Adipocyte (in vitro differentiated cells): ENCODE data around the gene TMSB4X.
"Not testable (repeated sequence)": the region's sequence is repeated elsewhere in the genome, so short reads cannot be mapped to it uniquely, and the experiment has no call there.

Source experiments
- DNase-seq: peaks from one replicate; pipeline ENCODE4 v3.0.0-alpha.2; 2015; ENCODE audit warnings: low read depth
- H3K27me3 ChIP-seq: replicated peaks from 2 replicates; pipeline ENCODE4 v1.7.0; 2013; ENCODE audit warnings: mild to moderate bottlenecking, low read length, moderate library complexity; ENCODE audit not compliant: control insufficient read depth, insufficient read depth
- H3K36me3 ChIP-seq: 2 replicates; pipeline ENCODE4 v1.7.0; 2013; ENCODE audit warnings: low read length, mild to moderate bottlenecking, moderate library complexity; ENCODE audit not compliant: control insufficient read depth, insufficient read depth, severe bottlenecking
- H3K4me1 ChIP-seq: 2 replicates; pipeline ENCODE4 v1.7.0; 2013; ENCODE audit warnings: mild to moderate bottlenecking, low read length, moderate library complexity; ENCODE audit not compliant: control insufficient read depth, insufficient read depth
- H3K4me3 ChIP-seq: 2 replicates; pipeline ENCODE4 v1.7.0; 2013; ENCODE audit warnings: mild to moderate bottlenecking, low read length, moderate library complexity
- H3K9ac ChIP-seq: 2 replicates; pipeline ENCODE4 v1.7.0; 2013; ENCODE audit warnings: mild to moderate bottlenecking, low read length, moderate library complexity
- H3K9me3 ChIP-seq: 2 replicates; pipeline ENCODE4 v1.7.0; 2013; ENCODE audit warnings: mild to moderate bottlenecking, low read length, moderate library complexity; ENCODE audit not compliant: control insufficient read depth

TMSB4X gene

GRCh38 chrX:12970691-12971202 lies 4.2 kb upstream of the TMSB4X start:
- no peak for DNase-seq
- Histone ChIP-seq H3K4me3 (peak overlapping the region; percentile 42), H3K9ac (peak overlapping the region; percentile 65), H3K9me3 (no peaks in the 10 kb centered on the region), H3K27me3 (no peaks in the 10 kb centered on the region), H3K36me3 (no peaks in the 10 kb centered on the region), H3K4me1 (peaks cover 23% of the 10 kb centered on the region)

GRCh38 chrX:12971282-12972003 lies 3.5 kb upstream of the TMSB4X start:
- Histone ChIP-seq H3K9me3 (no peaks in the 10 kb centered on the region), H3K27me3 (no peaks in the 10 kb centered on the region), H3K4me1 (peaks cover 23% of the 10 kb centered on the region), H3K4me3 (no peak overlapping the region), H3K9ac (peak overlapping the region; percentile 65), H3K36me3 (no peaks in the 10 kb centered on the region)
- DNase-seq = no peak

- Histone ChIP-seq H3K9me3 (no peaks in the 10 kb centered on the region), H3K36me3 (peaks cover under 1% of the 10 kb centered on the region), H3K4me1 (peaks cover 23% of the 10 kb centered on the region), H3K9ac (peak overlapping the region; percentile 49), H3K4me3 (no peak overlapping the region), H3K27me3 (peaks cover under 1% of the 10 kb centered on the region)
- no peak for DNase-seq
These were observed 2.7 kb upstream of the TMSB4X start for GRCh38 chrX:12972243-12972642.

DNA sequence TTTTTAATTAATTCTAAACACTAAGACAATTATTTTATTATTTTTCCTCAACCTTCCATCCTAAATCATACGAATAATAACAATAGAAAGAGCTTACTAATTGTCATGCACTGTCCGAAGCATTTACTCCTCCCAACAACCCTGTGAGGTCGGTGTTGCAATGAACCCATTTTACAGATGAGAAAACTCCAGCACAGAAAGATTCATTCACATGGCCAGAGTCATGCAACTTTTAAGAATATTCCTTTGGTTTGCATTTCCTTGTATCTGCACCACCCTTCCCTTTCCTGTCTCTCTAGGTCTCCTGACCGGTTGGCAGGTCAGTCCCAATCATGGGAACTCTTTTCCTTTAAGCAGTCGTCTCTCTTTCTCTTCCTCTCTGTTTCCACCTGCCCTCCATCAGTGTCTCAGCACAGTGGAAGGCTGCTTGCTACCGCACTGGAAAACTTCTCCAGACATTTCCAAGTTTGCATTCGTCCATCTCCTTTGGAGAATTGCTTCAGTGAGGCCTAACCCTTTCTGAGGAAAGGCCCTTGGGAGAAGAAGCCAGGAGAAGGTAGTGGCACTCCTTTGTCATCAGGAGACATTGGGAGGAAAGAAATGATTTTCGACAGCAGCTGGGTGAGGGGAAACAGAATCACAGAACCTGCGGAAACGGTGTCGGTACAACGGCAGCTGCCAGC lies 1.9 kb upstream of the TMSB4X start:
- H3K4me3 ChIP-seq = no peak overlapping the region
- peaks cover 6% of the 10 kb centered on the region for H3K36me3 ChIP-seq
- H3K27me3 ChIP-seq = peaks cover 3% of the 10 kb centered on the region
- H3K9me3 ChIP-seq = no peaks in the 10 kb centered on the region
- H3K9ac ChIP-seq = no peak overlapping the region
- peaks cover 23% of the 10 kb centered on the region for H3K4me1 ChIP-seq
- DNase-seq = no peak

GRCh38 chrX:12973561-12974304 lies 1.2 kb upstream of the TMSB4X start:
- DNase-seq = no peak
- H3K27me3 ChIP-seq = peaks cover 3% of the 10 kb centered on the region
- peak overlapping the region; percentile 88 for H3K4me3 ChIP-seq

DNA sequence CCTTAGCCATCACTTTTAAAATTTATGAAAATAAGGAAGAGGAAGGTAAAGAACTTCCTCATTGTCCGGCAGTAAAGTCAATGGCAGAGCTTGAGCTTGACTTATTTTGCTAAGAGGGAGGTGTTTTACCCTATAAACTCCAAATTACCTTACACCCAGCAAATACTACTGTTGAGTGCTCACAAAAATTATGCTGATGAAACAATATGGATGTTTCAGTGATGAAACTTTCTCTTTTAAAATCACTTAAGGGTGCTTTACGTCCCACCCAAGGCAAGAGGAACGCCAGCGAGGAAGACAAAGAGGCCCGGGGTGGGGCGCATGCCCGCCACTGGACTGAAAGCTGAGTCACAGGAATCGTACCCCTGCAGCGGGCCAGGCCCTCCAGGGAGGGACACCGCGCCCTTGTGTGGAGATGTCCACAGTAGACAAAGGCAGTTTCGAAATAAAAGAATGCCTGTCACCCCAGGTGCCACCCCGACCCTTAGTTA lies 560 bp upstream of the TMSB4X start:
- Histone ChIP-seq H3K9ac (peak overlapping the region; percentile 97), H3K9me3 (no peaks in the 10 kb centered on the region), H3K36me3 (peaks cover 6% of the 10 kb centered on the region), H3K4me3 (peak overlapping the region; percentile 88), H3K27me3 (peaks cover 3% of the 10 kb centered on the region), H3K4me1 (peaks cover 23% of the 10 kb centered on the region)
- DNase-seq = peak; percentile 80

More at GRCh38 chrX:12973561-12974304, 1.2 kb upstream of the TMSB4X start:
- Histone ChIP-seq H3K9me3 (no peaks in the 10 kb centered on the region), H3K36me3 (peaks cover 6% of the 10 kb centered on the region), H3K9ac (peak overlapping the region; percentile 97), H3K4me1 (peaks cover 23% of the 10 kb centered on the region)

- Histone ChIP-seq H3K9ac (peak overlapping the region; percentile 97), H3K9me3 (no peaks in the 10 kb centered on the region), H3K4me3 (peak overlapping the region; percentile 88), H3K27me3 (peaks cover 3% of the 10 kb centered on the region), H3K36me3 (peaks cover 6% of the 10 kb centered on the region), H3K4me1 (peaks cover 19% of the 10 kb centered on the region)
- DNase-seq = no peak
These were observed 708 bp downstream of the TMSB4X start for GRCh38 chrX:12975670-12975965.

DNA sequence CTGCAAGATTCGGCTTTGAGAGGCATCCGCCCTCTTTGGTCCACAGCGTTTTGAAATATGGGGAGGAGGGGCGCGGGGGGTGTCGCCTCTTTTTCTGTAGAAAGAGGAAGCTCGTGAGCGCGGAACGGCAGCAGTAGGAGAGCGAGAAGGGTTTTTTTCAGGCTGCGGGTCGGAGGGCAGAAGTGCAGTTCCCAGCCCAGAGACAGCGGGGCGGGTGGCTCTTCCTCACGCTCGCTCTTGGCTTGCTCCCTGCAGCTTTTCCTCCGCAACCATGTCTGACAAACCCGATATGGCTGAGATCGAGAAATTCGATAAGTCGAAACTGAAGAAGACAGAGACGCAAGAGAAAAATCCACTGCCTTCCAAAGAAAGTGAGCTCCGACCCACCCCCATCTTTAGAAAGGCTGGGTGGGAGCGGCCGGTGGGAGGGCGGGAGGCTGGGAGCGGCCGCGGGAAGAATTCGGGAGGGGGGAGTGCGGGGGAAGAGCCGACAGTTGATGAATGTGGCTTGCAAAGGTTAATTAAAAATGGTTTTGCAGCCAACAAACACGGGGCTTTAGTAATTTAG lies 1.2 kb downstream of the TMSB4X start:
- Histone ChIP-seq H3K9ac (peak overlapping the region; percentile 97), H3K36me3 (peaks cover 6% of the 10 kb centered on the region), H3K4me1 (peaks cover 15% of the 10 kb centered on the region), H3K9me3 (no peaks in the 10 kb centered on the region), H3K4me3 (peak overlapping the region; percentile 88), H3K27me3 (peaks cover 3% of the 10 kb centered on the region)
- DNase-seq = peak; percentile 58

- H3K36me3 ChIP-seq, H3K9me3 ChIP-seq, H3K27me3 ChIP-seq, DNase-seq: not testable (repeated sequence)
- H3K4me1 ChIP-seq = peaks cover 12% of the 10 kb centered on the region
- H3K9ac ChIP-seq = peak overlapping the region; percentile 97
- H3K4me3 ChIP-seq = peak overlapping the region; percentile 88
These were observed 2.2 kb downstream of the TMSB4X start for GRCh38 chrX:12976819-12977732.

- H3K4me3 ChIP-seq = peak overlapping the region; percentile 88
- no peak for DNase-seq
These were observed 2.9 kb downstream of the TMSB4X start for GRCh38 chrX:12977761-12978204.

More at GRCh38 chrX:12977761-12978204, 2.9 kb downstream of the TMSB4X start:
- Histone ChIP-seq H3K36me3 (peaks cover 6% of the 10 kb centered on the region), H3K9me3 (no peaks in the 10 kb centered on the region), H3K27me3 (peaks cover 3% of the 10 kb centered on the region), H3K4me1 (peaks cover 7% of the 10 kb centered on the region), H3K9ac (peak overlapping the region; percentile 97)
